HepG2 (cell line): ENCODE measurements around the gene CTDSPL2. TPM values are rescaled to one million over a fixed set of nuclear protein-coding genes. Genes with fewer than 3 reads are reported as not detected.

Source experiments
- ATAC-seq: fragments of 200-7000 bp; cut with Tn5 transposase; 3 replicates; pipeline ENCODE4 v1.9.1; 2020; ENCODE audit warnings: mild to moderate bottlenecking, moderate library complexity
- BruUV-seq: library from RNA; stranded (reverse); fragments of 400-500 nt; replicated peaks from 2 replicates; lab custom pipeline; 2021; lab: Mats Ljungman, UMichigan
- CTCF ChIA-PET: fragments of 300-600 bp; formaldehyde crosslinking; extraction: SDS; loops from one replicate; lab custom pipeline; 2021; ENCODE audit warnings: low total read pairs, inconsistent platforms, low intra/inter-chr PET ratio; lab: Yijun Ruan, JAX
- POLR2A ChIA-PET: fragments of 350-600 bp; sonication (Branson Sonifier 250); formaldehyde crosslinking; loops from one replicate; lab custom pipeline; 2020; ENCODE audit warnings: antibody characterized with exemption, inconsistent platforms; lab: Yijun Ruan, JAX
- DNase-seq: peaks from one replicate; pipeline ENCODE4 v3.0.0-alpha.2; 2015; ENCODE audit warnings: low spot score
- FAIRE-seq: peaks from 3 replicates; lab custom pipeline; 2011; peaks lifted over from hg19 to GRCh38; lab: Jason Lieb, UNC
- H2AFZ ChIP-seq: one replicate; pipeline ENCODE4 v1.6.1; 2011; ENCODE audit warnings: low read length, inconsistent platforms
- H3K27ac ChIP-seq: fragments of 300-600 bp; 3 replicates; pipeline ENCODE4 v1.8.0; 2011; ENCODE audit warnings: mixed run types, mild to moderate bottlenecking, mixed read lengths, low read length, inconsistent platforms; ENCODE audit not compliant: insufficient read depth; ENCODE audit errors: extremely low read length
- H3K27me3 ChIP-seq, 2 experiments: fragments of 200-600 bp in 1 of 2; 2 replicates in 1 of 2; 3 replicates in 1 of 2; pipeline versions ENCODE4 v1.6.0 to v1.8.0; 2011; ENCODE audit warnings: low read length in 2 of 2, mild to moderate bottlenecking in 2 of 2, moderate library complexity in 2 of 2, inconsistent platforms in 1 of 2; ENCODE audit not compliant: insufficient read depth in 2 of 2, control insufficient read depth in 1 of 2
- H3K36me3 ChIP-seq, 2 experiments: fragments of 200-600 bp in 1 of 2; replicated peaks in 1 of 2; 2 replicates in 1 of 2; 3 replicates in 1 of 2; pipeline versions ENCODE4 v1.5.1 to v1.8.0; 2011; ENCODE audit warnings: low read length in 2 of 2, inconsistent platforms in 1 of 2; ENCODE audit not compliant: insufficient read depth in 2 of 2, control insufficient read depth in 1 of 2
- H3K4me1 ChIP-seq: 2 replicates; pipeline ENCODE4 v1.5.1; 2012; ENCODE audit warnings: low read length, inconsistent platforms; ENCODE audit not compliant: insufficient read depth
- H3K4me2 ChIP-seq: 2 replicates; pipeline ENCODE4 v1.6.0; 2011; ENCODE audit warnings: low read depth, low read length, inconsistent platforms
- H3K4me3 ChIP-seq, 3 experiments: fragments of 200-600 bp in 1 of 3; sonication (generic), shearing (Covaris generic) in 1 of 3; replicated peaks in 1 of 3; 2 replicates each; pipeline ENCODE4 v1.5.1; 2011 to 2016; ENCODE audit warnings: low read length in 3 of 3, inconsistent platforms in 2 of 3, low read depth in 2 of 3, mild to moderate bottlenecking in 2 of 3, control low read depth in 1 of 3, mixed read lengths in 1 of 3; ENCODE audit not compliant: insufficient read depth in 1 of 3
- H3K79me2 ChIP-seq: one replicate; pipeline ENCODE4 v1.6.1; 2011; ENCODE audit warnings: low read length, inconsistent platforms; ENCODE audit not compliant: insufficient read depth
- H3K9ac ChIP-seq: 2 replicates; pipeline ENCODE4 v1.6.0; 2011; ENCODE audit warnings: mild to moderate bottlenecking, low read depth, low read length, inconsistent platforms; ENCODE audit not compliant: insufficient read depth
- H3K9me3 ChIP-seq: 2 replicates; pipeline ENCODE4 v1.5.1; 2012; ENCODE audit warnings: mild to moderate bottlenecking, low read length
- H4K20me1 ChIP-seq: 2 replicates; pipeline ENCODE4 v1.6.0; 2011; ENCODE audit warnings: inconsistent platforms, mild to moderate bottlenecking, low read length, moderate library complexity; ENCODE audit not compliant: insufficient read depth
- HDAC2 ChIP-seq: sonication (generic); formaldehyde crosslinking; IDR thresholded peaks from 2 replicates; pipeline ENCODE4 v1.4.0; 2020; ENCODE audit warnings: missing genetic modification reagents
- HINFP ChIP-seq: sonication (generic); formaldehyde crosslinking; IDR thresholded peaks from 2 replicates; pipeline ENCODE4 v1.4.0; 2020; ENCODE audit warnings: low read depth, mild to moderate bottlenecking, missing genetic modification reagents
- IRX3 ChIP-seq: sonication (generic); formaldehyde crosslinking; IDR thresholded peaks from 2 replicates; pipeline ENCODE4 v1.8.1; 2023; ENCODE audit warnings: mild to moderate bottlenecking, low read depth, missing genetic modification reagents, borderline replicate concordance
- MEIS1 ChIP-seq: sonication (generic); formaldehyde crosslinking; IDR thresholded peaks from 2 replicates; pipeline ENCODE4 v1.9.0; 2021; ENCODE audit warnings: mild to moderate bottlenecking, missing genetic modification reagents, moderate library complexity, borderline replicate concordance
- NAIF1 ChIP-seq: sonication (generic); formaldehyde crosslinking; IDR thresholded peaks from 2 replicates; pipeline ENCODE4 v1.5.0; 2020; ENCODE audit warnings: mild to moderate bottlenecking, missing genetic modification reagents, borderline replicate concordance
- RXRA ChIP-seq: sonication (generic); formaldehyde crosslinking; IDR thresholded peaks from 2 replicates; pipeline ENCODE4 v1.5.1; 2020; ENCODE audit warnings: missing genetic modification reagents
- SALL1 ChIP-seq: sonication (generic); formaldehyde crosslinking; IDR thresholded peaks from 2 replicates; pipeline ENCODE4 v1.8.0; 2022; ENCODE audit warnings: mild to moderate bottlenecking, missing genetic modification reagents
- SAP130 ChIP-seq: IDR thresholded peaks from 2 replicates; pipeline ENCODE4 v1.6.1; 2016; ENCODE audit warnings: low read depth
- ZFP82 ChIP-seq: sonication (generic); formaldehyde crosslinking; IDR thresholded peaks from 2 replicates; pipeline ENCODE4 v1.5.1; 2020; ENCODE audit warnings: mild to moderate bottlenecking, missing genetic modification reagents, borderline replicate concordance
- ZNF180 ChIP-seq: sonication (generic); formaldehyde crosslinking; IDR thresholded peaks from 2 replicates; pipeline ENCODE4 v1.4.0; 2020; ENCODE audit warnings: low read depth, missing genetic modification reagents, borderline replicate concordance
- ZNF281 ChIP-seq: sonication (generic); formaldehyde crosslinking; IDR thresholded peaks from 2 replicates; pipeline ENCODE4 v1.4.0; 2020; ENCODE audit warnings: missing genetic modification reagents, borderline replicate concordance
- ZNF580 ChIP-seq: IDR thresholded peaks from 2 replicates; pipeline ENCODE4 v1.6.1; 2016; ENCODE audit warnings: low read depth, borderline replicate concordance
- ZNF816 ChIP-seq: sonication (generic); formaldehyde crosslinking; IDR thresholded peaks from 2 replicates; pipeline ENCODE4 v1.8.0; 2022; ENCODE audit warnings: missing genetic modification reagents, mild to moderate bottlenecking, borderline replicate concordance
- ZXDC ChIP-seq: sonication (generic); formaldehyde crosslinking; IDR thresholded peaks from 2 replicates; pipeline ENCODE4 v1.5.0; 2020; ENCODE audit warnings: mild to moderate bottlenecking, missing genetic modification reagents
- WGBS: methylation state at CpG from one replicate; pipeline ENCODE4 v1.1.6; 2017; ENCODE audit warnings: low lambda C conversion rate; 5-methylcytosine and 5-hydroxymethylcytosine counted together
- in situ Hi-C: cut with HindIII; loops from 2 replicates; pipeline ENCODE4 v1.10.0; 2017; ENCODE audit warnings: low pct_unique_long_range_greater_than_20kb; ENCODE audit not compliant: extremely low pct_ligation_motif_present
- intact Hi-C: fragments of 100-400 bp; cut with micrococcal nuclease; formaldehyde crosslinking; loops from one replicate; pipeline ENCODE4 v1.10.0; 2022; ENCODE audit not compliant: unreplicated experiment
- polyA plus RNA-seq, 8 experiments: library from polyadenylated mRNA; depleted of rRNA in 3 of 8; stranded (reverse) in 7 of 8; unstranded in 1 of 8; fragments of >200 nt; fragmentation: Illumina TruSeq in 4 of 8; extraction: Trizol in 4 of 8; gene quantifications; 2 replicates each; pipeline versions ENCODE4 v1.2.1 to v1.2.3, GENCODE V29; 2011 to 2016; ENCODE audit warnings: low read depth in 4 of 8, missing spikeins in 1 of 8, mixed read lengths in 1 of 8; ENCODE audit not compliant: insufficient read depth in 1 of 8
- total RNA-seq, 5 experiments: library from RNA; depleted of rRNA; stranded (reverse); fragments of >200 nt; fragmentation: Illumina TruSeq; extraction: Trizol; gene quantifications; 2 replicates each; pipeline ENCODE4 v1.2.3, GENCODE V29; 2016; ENCODE audit warnings: low read depth in 1 of 5

CTDSPL2 gene
- total and polyA plus RNA-seq, 2 of the 13 experiments (the other 11 are each of a cell fraction or from before 2014, with no cell fraction given), result 37.4 to 56.2 TPM

- Histone ChIP-seq H3K9me3 (no peaks in the 10 kb centered on the region), H3K4me1 (peaks cover 50% of the 10 kb centered on the region), H3K4me3 (peak overlapping the region; percentile 84 to 91 (median 89)), H3K36me3 (peaks cover 2 to 6% of the 10 kb centered on the region in 2 experiments; a peak in 2 of 5 replicates), H3K4me2 (peak overlapping the region; percentile 73), H4K20me1 (peaks cover 17% of the 10 kb centered on the region; the same call in 1 of the 2 replicates), H3K27me3 (no peaks in the 10 kb centered on the region; a peak in 1 of 5 replicates), H3K79me2 (peaks cover 52% of the 10 kb centered on the region), H2AFZ (no peak overlapping the region), H3K27ac (peak overlapping the region; percentile 98), H3K9ac (peak overlapping the region; percentile 99)
- POLR2A ChIA-PET, result interaction anchor here (0.6 to 2.6 kb wide), 4 partner anchors 8 to 111 kb away, joined by 3 to 22 read pairs (median 12); partner anchors contain the start of gene CTDSPL2
- in situ Hi-C loops (no loop called here), intact Hi-C loops (no loop called here)
- DNase-seq, result no peak
- peak; percentile 51 for FAIRE-seq
- peak; percentile 18 for ATAC-seq
- CTCF ChIA-PET, result no interaction called here
- 2% methylated on average over 10 of the region's 13 CpGs for WGBS
- no TSS peak for BruUV-seq
- TF ChIP-seq ZXDC (CRISPR knock-in tag) (no peak), MEIS1 (CRISPR knock-in tag) (no peak), SALL1 (no peak), RXRA (no peak), HDAC2 (CRISPR knock-in tag) (0 out of 2 replicates have a peak, but pooled peaks have one; percentile 20), ZNF180 (no peak), NAIF1 (CRISPR knock-in tag) (0 out of 2 replicates have a peak, but pooled peaks have one; percentile 3), ZNF281 (CRISPR knock-in tag) (peak; percentile 50; the same call in 1 of the 2 replicates), ZNF580 (no peak), ZFP82 (CRISPR knock-in tag) (0 out of 2 replicates have a peak, but pooled peaks have one; percentile 82), ZNF816 (0 out of 2 replicates have a peak, but pooled peaks have one; percentile 60), HINFP (no peak), IRX3 (no peak), SAP130 (CRISPR knock-in tag) (0 out of 2 replicates have a peak, but pooled peaks have one; percentile 8)
Measured at GRCh38 chr15:44537735-44538240, 110.4 kb downstream of the CTDSPL2 start.
